WTC11 (cell line): Measurements from ENCODE around the gene MYO18B. TPM values are rescaled to one million over a fixed set of nuclear protein-coding genes. Genes with fewer than 3 reads are reported as not detected.

Source experiments
- ATAC-seq: fragments of 200-7000 bp; cut with Tn5 transposase; 2 replicates; pipeline ENCODE4 v1.10.0; 2021; ENCODE audit warnings: mild to moderate bottlenecking, moderate library complexity
- CTCF ChIA-PET: fragments of 300-600 bp; sonication (Branson Sonifier 250); formaldehyde crosslinking; loops from one replicate; lab custom pipeline; 2021; ENCODE audit warnings: antibody characterized with exemption; lab: Charles Lee
- POLR2A ChIA-PET: fragments of 350-600 bp; sonication (Branson Sonifier 250); formaldehyde crosslinking; loops from one replicate; lab custom pipeline; 2021; ENCODE audit warnings: antibody characterized with exemption; lab: Charles Lee
- DNase-seq: peaks from one replicate; pipeline ENCODE4 v3.0.0; 2021; ENCODE audit warnings: low spot score
- H3K27ac Mint-ChIP-seq: 2 replicates; pipeline ENCODE4 v1.8.0; 2021; ENCODE audit warnings: mixed read lengths
- H3K27me3 Mint-ChIP-seq: 2 replicates; pipeline ENCODE4 v1.8.0; 2021; ENCODE audit warnings: low read depth, mild to moderate bottlenecking, moderate library complexity, mixed read lengths
- H3K36me3 Mint-ChIP-seq: 2 replicates; pipeline ENCODE4 v1.8.0; 2021; ENCODE audit warnings: mixed read lengths
- H3K4me1 Mint-ChIP-seq: 2 replicates; pipeline ENCODE4 v1.8.0; 2022; ENCODE audit warnings: mixed read lengths
- H3K4me3 Mint-ChIP-seq: 2 replicates; pipeline ENCODE4 v1.8.0; 2021; ENCODE audit warnings: mild to moderate bottlenecking, moderate library complexity, mixed read lengths
- H3K9me3 Mint-ChIP-seq: 2 replicates; pipeline ENCODE4 v1.8.0; 2021; ENCODE audit warnings: mixed read lengths
- CREB1 ChIP-seq: sonication (generic); formaldehyde crosslinking; IDR thresholded peaks from 2 replicates; pipeline ENCODE4 v1.8.0; 2023; ENCODE audit warnings: mild to moderate bottlenecking, missing genetic modification reagents
- FOXP1 ChIP-seq: sonication (generic); formaldehyde crosslinking; IDR thresholded peaks from 2 replicates; pipeline ENCODE4 v1.8.0; 2022; ENCODE audit warnings: missing genetic modification reagents, mild to moderate bottlenecking, moderate library complexity, borderline replicate concordance
- HMGA2 ChIP-seq: fragments of 250-450 bp; sonication (Bioruptor Pico); IDR thresholded peaks from 2 replicates; pipeline ENCODE4 v1.4.0; 2021; ENCODE audit warnings: mild to moderate bottlenecking, moderate library complexity
- IRF2 ChIP-seq: sonication (generic); formaldehyde crosslinking; IDR thresholded peaks from 2 replicates; pipeline ENCODE4 v1.8.0; 2022; ENCODE audit warnings: low read depth, missing genetic modification reagents, borderline replicate concordance
- JUN ChIP-seq: sonication (generic); formaldehyde crosslinking; IDR thresholded peaks from 2 replicates; pipeline ENCODE4 v1.8.0; 2023; ENCODE audit warnings: mild to moderate bottlenecking, missing genetic modification reagents
- MXD4 ChIP-seq: fragments of 250-450 bp; sonication (Bioruptor Pico); IDR thresholded peaks from 2 replicates; pipeline ENCODE4 v1.8.0; 2021; ENCODE audit warnings: mild to moderate bottlenecking, moderate library complexity, borderline replicate concordance
- RORB ChIP-seq: fragments of 250-450 bp; sonication (Bioruptor Pico); IDR thresholded peaks from 2 replicates; pipeline ENCODE4 v1.9.0; 2021; ENCODE audit warnings: mild to moderate bottlenecking
- SMAD3 ChIP-seq: sonication (generic); formaldehyde crosslinking; IDR thresholded peaks from 2 replicates; pipeline ENCODE4 v1.8.0; 2022; ENCODE audit warnings: missing genetic modification reagents, mild to moderate bottlenecking, borderline replicate concordance
- TEAD4 ChIP-seq: sonication (generic); formaldehyde crosslinking; IDR thresholded peaks from 2 replicates; pipeline ENCODE4 v1.8.0; 2022; ENCODE audit warnings: mild to moderate bottlenecking, missing genetic modification reagents
- total RNA-seq: library from RNA; stranded (reverse); gene quantifications from 3 replicates; pipeline ENCODE4 v1.2.3, GENCODE V29; 2021
- TF ChIP-seq, protein P1 (sequence below): fragments of 250-450 bp; sonication (Bioruptor Pico); IDR thresholded peaks from 2 replicates; pipeline ENCODE4 v1.8.0; 2021; ENCODE audit warnings: mild to moderate bottlenecking
- TF ChIP-seq, protein P2 (sequence below): sonication (generic); formaldehyde crosslinking; conservative IDR thresholded peaks from 2 replicates; pipeline ENCODE4 v1.8.1; 2022; ENCODE audit warnings: mild to moderate bottlenecking, missing genetic modification reagents
- TF ChIP-seq, protein P3 (sequence below): fragments of 250-450 bp; sonication (Bioruptor Pico); conservative IDR thresholded peaks from 2 replicates; pipeline ENCODE4 v1.9.0; 2021; ENCODE audit warnings: mild to moderate bottlenecking
- TF ChIP-seq, protein P4 (sequence below): sonication (generic); formaldehyde crosslinking; IDR thresholded peaks from 2 replicates; pipeline ENCODE4 v1.8.1; 2023; ENCODE audit warnings: mild to moderate bottlenecking, missing genetic modification reagents
- TF ChIP-seq, protein P5 (sequence below): fragments of 250-450 bp; sonication (Bioruptor Pico); IDR thresholded peaks from 2 replicates; pipeline ENCODE4 v1.9.0; 2021; ENCODE audit warnings: mild to moderate bottlenecking
- TF ChIP-seq, protein P6 (sequence below): fragments of 250-450 bp; sonication (Bioruptor Pico); IDR thresholded peaks from 2 replicates; pipeline ENCODE4 v1.9.0; 2021; ENCODE audit warnings: mild to moderate bottlenecking, borderline replicate concordance

The MYO18B gene
- total RNA-seq, 1 experiment from 2014 or later, result 0.96 TPM

DNA sequence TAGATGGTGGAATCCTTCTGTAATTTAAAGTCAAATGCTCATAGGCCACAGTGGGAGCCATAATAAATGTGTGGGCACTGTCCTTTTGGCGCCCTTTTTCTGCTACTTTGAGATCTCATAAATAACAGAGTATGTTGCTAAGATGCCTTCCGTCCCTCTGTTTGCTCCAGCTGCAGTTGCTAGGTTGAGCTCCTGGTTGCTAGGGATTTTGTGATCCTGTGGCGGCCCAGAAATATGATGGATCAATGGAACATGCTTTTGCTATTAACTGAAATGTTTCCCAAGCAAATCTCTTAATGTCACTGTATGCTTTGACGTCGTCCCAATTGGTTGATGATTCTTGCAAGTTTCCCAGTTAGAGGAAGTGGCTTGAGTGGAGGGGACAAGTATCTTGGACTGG is 53.5 kb downstream of the MYO18B start:
- DNase-seq, result no peak
- Mint-ChIP-seq H3K4me1 (no peaks in the 10 kb centered on the region), H3K27ac (no peak overlapping the region), H3K36me3 (no peaks in the 10 kb centered on the region), H3K9me3 (no peaks in the 10 kb centered on the region)
- ATAC-seq, result no peak
- POLR2A ChIA-PET, result no interaction called here
- no peak for TF ChIP-seq FOXP1 (CRISPR knock-in tag)
- no peak for TF ChIP-seq JUN (CRISPR knock-in tag)
- TF ChIP-seq, protein P1, sequence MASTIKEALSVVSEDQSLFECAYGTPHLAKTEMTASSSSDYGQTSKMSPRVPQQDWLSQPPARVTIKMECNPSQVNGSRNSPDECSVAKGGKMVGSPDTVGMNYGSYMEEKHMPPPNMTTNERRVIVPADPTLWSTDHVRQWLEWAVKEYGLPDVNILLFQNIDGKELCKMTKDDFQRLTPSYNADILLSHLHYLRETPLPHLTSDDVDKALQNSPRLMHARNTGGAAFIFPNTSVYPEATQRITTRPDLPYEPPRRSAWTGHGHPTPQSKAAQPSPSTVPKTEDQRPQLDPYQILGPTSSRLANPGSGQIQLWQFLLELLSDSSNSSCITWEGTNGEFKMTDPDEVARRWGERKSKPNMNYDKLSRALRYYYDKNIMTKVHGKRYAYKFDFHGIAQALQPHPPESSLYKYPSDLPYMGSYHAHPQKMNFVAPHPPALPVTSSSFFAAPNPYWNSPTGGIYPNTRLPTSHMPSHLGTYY (CRISPR knock-in tag), result no peak
- no peak for TF ChIP-seq CREB1 (CRISPR knock-in tag)
- no peak for TF ChIP-seq TEAD4 (CRISPR knock-in tag)
- TF ChIP-seq SMAD3 (CRISPR knock-in tag), result no peak
- TF ChIP-seq, protein P2, sequence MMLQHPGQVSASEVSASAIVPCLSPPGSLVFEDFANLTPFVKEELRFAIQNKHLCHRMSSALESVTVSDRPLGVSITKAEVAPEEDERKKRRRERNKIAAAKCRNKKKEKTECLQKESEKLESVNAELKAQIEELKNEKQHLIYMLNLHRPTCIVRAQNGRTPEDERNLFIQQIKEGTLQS, result no peak
- TF ChIP-seq, protein P3, sequence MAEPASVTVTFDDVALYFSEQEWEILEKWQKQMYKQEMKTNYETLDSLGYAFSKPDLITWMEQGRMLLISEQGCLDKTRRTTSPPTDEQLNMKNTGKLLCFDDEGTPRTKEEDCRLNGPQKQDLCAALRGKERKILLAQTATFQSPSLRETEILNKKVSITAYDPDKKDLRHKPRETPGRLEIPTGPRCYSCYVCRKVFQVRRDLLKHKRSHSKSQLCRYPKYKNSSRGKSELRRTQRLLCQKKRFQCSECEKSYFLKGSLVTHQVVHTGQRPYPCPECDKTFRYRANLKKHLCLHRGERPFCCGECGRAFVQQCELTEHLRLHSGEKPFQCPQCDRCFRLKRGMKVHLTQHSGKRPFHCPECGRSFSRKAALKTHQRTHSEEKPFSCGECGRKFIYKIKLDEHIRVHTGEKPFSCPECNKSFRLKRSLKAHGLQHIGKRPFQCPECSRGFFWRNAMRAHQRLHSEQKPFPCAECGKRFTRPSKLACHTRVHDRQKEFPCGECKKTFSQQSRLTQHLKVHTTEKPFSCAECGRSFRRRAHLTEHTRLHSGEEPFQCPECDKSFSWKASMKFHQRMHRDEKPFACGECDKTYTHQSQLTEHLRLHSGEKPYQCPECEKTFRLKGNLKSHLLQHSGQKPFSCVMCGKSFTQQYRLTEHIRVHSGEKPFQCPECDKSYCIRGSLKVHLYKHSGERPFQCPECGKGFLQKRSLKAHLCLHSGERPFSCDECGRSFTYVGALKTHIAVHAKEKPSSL (CRISPR knock-in tag), result no peak
- TF ChIP-seq RORB (CRISPR knock-in tag), result no peak
- no peak for TF ChIP-seq IRF2
- TF ChIP-seq HMGA2 (CRISPR knock-in tag), result no peak
- TF ChIP-seq, protein P4, sequence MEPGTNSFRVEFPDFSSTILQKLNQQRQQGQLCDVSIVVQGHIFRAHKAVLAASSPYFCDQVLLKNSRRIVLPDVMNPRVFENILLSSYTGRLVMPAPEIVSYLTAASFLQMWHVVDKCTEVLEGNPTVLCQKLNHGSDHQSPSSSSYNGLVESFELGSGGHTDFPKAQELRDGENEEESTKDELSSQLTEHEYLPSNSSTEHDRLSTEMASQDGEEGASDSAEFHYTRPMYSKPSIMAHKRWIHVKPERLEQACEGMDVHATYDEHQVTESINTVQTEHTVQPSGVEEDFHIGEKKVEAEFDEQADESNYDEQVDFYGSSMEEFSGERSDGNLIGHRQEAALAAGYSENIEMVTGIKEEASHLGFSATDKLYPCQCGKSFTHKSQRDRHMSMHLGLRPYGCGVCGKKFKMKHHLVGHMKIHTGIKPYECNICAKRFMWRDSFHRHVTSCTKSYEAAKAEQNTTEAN (CRISPR knock-in tag), result no peak
- no peak for TF ChIP-seq MXD4 (CRISPR knock-in tag)
- TF ChIP-seq, protein P5, sequence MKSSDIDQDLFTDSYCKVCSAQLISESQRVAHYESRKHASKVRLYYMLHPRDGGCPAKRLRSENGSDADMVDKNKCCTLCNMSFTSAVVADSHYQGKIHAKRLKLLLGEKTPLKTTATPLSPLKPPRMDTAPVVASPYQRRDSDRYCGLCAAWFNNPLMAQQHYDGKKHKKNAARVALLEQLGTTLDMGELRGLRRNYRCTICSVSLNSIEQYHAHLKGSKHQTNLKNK (CRISPR knock-in tag), result no peak
- TF ChIP-seq, protein P6, sequence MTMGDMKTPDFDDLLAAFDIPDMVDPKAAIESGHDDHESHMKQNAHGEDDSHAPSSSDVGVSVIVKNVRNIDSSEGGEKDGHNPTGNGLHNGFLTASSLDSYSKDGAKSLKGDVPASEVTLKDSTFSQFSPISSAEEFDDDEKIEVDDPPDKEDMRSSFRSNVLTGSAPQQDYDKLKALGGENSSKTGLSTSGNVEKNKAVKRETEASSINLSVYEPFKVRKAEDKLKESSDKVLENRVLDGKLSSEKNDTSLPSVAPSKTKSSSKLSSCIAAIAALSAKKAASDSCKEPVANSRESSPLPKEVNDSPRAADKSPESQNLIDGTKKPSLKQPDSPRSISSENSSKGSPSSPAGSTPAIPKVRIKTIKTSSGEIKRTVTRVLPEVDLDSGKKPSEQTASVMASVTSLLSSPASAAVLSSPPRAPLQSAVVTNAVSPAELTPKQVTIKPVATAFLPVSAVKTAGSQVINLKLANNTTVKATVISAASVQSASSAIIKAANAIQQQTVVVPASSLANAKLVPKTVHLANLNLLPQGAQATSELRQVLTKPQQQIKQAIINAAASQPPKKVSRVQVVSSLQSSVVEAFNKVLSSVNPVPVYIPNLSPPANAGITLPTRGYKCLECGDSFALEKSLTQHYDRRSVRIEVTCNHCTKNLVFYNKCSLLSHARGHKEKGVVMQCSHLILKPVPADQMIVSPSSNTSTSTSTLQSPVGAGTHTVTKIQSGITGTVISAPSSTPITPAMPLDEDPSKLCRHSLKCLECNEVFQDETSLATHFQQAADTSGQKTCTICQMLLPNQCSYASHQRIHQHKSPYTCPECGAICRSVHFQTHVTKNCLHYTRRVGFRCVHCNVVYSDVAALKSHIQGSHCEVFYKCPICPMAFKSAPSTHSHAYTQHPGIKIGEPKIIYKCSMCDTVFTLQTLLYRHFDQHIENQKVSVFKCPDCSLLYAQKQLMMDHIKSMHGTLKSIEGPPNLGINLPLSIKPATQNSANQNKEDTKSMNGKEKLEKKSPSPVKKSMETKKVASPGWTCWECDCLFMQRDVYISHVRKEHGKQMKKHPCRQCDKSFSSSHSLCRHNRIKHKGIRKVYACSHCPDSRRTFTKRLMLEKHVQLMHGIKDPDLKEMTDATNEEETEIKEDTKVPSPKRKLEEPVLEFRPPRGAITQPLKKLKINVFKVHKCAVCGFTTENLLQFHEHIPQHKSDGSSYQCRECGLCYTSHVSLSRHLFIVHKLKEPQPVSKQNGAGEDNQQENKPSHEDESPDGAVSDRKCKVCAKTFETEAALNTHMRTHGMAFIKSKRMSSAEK (CRISPR knock-in tag), result no peak
- TF ChIP-seq, all 79 proteins: peak for 0
- Mint-ChIP-seq H3K27me3 (peaks cover 3% of the 10 kb centered on the region; the same call in 1 of the 2 replicates), H3K4me3 (no peak overlapping the region)
- CTCF ChIA-PET, result interaction anchor here (2.1 kb wide), 1 partner anchor 23 kb away, joined by 10 read pairs; no protein-coding TSS in a partner anchor
